Measurements from ENCODE around the gene NELFE.
"Not testable (repeated sequence)": the region's sequence is repeated elsewhere in the genome, so short reads cannot be mapped to it uniquely, and the experiment has no call there.

NELFE gene

DNA sequence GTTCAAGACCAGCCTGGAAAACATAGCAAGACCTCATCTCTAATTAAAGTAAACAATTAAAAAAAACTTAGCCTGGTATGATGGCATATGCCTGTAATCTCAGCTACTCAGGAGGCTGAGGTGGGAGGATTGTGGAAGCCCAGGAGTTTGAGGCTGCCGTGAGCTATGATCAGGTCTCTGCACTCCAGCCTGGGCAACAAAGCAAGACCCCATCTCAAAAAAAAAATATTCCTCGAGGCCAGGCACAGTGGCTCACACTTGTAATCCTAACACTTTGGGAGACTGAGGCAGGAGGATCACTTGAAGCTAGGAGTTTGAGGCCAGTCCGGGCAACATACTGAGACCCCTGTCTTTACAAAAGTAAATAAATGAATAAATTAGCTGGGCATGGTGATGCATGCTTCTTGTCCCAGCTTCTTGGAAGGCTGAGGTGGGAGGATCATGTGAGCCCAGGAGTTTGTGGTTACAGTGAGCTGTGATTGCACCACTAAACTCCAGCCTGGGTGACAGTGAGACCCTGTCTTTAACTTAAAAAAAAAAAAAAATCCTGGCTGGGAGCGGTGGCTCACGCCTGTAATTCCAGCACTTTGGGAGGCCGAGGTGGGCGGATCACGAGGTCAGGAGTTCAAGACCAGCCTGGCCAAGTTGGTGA, 40.6 kb downstream of the NELFE start:
- no peak for DNase-seq (ENCODE audit: low spot score)

DNA sequence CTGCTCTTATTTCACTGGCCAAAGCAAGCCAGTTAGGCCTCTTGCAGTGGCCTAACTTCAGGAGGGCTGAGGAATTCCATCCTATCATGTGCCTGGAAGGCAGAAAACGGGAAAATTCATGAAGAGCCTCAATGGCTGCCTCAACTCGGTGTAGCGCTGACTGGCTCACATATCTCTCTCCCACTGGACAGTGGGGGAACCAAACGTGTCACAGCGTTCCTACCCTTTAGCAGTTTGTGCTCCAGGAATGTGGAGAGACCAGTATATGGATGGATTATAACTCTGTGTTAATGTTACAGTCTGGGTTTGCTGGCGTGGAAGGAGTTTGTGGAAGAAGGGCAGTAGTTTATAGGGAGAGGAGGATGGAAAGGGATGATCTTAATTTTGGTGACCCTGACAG, 43.0 kb downstream of the NELFE start:
- DNase-seq (ENCODE audit: low spot score): no peak

GRCh38 chr6:31915351-31915750, 43.4 kb downstream of the NELFE start:
- no peak for DNase-seq (ENCODE audit: low spot score)

- DNase-seq (ENCODE audit: low spot score): no peak
These were observed 46.8 kb downstream of the NELFE start for GRCh38 chr6:31911826-31912585.

- DNase-seq (ENCODE audit: low spot score): not testable (repeated sequence)
These were observed 49.5 kb downstream of the NELFE start for GRCh38 chr6:31909298-31909697.

DNA sequence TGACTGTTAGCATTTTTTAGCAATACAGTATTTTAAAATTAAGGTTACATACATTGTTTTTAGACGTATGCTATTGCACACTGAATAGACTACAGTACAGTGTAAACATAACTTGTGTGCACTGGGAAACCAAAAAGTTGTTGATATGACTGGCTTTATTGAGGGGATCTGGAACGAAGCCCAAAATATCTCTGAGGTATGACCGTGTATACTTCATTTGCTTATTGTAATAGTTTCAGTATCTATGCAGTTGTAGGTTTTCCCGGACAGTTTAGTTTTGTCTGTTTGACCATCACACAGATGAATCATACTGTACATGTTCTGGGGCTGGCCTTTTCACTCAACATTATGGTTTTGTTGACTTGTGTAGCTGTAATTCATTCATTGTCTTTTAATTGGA, 50.0 kb downstream of the NELFE start:
- no peak for DNase-seq (ENCODE audit: low spot score)

DNA sequence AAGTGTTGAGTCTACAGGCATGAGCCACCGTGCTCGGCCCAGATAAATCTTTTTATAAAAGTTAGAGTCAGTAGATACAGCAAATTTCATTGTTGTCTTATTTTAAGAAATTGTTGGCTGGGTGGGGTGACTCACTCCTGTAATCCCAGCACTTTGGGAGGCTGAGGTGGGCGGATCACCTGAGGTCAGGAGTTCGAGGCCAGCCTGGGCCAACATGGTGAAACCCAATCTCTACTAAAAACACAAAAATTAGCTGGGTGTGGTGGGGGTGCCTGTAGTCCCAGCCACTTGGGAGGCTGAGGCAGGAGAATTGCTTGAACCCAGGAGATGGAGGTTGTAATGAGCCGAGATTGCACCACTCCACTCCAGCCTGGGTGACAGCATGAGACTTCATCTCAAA, 50.5 kb downstream of the NELFE start:
- not testable (repeated sequence) for DNase-seq (ENCODE audit: low spot score)

DNA sequence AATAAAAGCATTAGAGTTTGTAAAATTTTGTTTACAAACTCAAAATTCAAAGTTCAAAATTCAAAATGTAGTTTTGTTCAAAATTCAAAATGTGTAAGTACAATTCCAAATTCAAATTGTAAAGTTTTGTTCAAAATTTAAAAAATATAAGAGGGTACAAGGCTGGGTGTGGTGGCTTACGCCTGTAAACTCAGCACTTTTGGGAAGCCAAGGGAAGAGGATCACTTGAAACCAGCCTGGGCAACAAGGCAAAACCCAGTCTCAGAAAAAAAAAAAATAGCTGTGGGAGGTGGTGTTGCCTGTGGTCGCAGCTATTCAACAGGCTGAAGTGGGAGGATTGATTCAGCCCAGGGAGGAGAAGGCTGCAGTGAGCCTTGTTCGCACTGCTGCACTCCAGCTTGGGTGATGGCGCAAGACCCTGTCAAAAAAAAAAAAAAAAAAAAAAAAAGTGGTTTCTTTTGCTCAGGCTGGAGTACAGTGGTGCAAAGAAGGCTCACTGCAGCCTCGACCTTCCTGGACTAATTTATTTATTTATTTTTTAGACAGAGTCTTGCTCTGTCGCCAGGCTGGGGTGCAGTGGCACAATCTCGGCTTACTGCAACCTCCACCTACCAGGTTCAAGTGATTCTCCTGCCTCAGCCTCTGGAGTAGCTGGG, 51.5 kb downstream of the NELFE start:
- no peak for DNase-seq (ENCODE audit: low spot score)

- DNase-seq (ENCODE audit: low spot score): not testable (repeated sequence)
These were observed 52.0 kb downstream of the NELFE start for GRCh38 chr6:31906727-31907126.

DNA sequence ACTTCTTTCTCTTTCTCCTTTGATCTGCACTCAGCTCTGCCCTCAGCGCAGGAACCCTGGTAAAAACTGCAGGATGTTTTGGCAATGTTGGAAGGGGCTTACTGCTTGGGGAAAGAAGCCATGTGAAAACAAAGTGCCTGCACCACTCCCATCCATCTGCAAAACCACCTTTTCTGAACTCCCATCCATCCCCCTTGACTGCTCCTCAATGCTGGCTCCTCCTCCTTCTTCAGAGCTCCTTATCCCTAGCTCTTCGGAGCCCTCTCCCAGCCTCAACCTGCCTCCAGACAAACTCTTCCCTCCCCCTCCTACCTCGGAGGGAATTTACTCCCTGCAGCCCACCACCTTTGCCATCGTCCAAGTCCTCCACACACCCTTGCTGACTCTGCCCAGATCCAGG, 52.6 kb downstream of the NELFE start:
- no peak for DNase-seq (ENCODE audit: low spot score)

DNA sequence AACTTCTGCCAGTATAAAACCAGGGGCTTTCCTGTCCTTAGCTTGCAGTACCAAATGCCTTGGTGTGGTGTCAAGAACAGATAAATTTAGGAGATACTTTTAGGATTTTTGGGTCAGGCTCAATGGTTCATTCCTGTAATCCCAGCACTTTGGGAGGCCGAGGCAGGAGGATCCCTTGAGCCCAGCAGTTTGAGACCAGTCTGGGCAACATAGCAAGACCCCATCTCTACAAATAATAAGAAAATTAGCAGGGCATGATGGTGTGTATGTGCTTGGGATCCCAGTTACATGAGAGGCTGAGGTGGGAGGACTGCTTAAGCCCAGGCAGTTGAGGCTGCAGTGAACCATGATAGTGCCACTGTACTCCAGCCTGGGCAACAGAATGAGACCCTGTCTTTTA, 53.7 kb downstream of the NELFE start:
- no peak for DNase-seq (ENCODE audit: low spot score)

GRCh38 chr6:31903957-31904356, 54.8 kb downstream of the NELFE start:
- DNase-seq (ENCODE audit: low spot score): no peak

Measured in cerebellar cortex (tissue), 1 donor.